ENCODE measurements around the gene NIPAL3. TPM values are rescaled to one million over a fixed set of nuclear protein-coding genes. Genes with fewer than 3 reads are reported as not detected.
"Not testable (repeated sequence)": the region's sequence is repeated elsewhere in the genome, so short reads cannot be mapped to it uniquely, and the experiment has no call there.

The NIPAL3 gene
- total RNA-seq, 1 donor from 2014 or later, result 29.3 TPM

DNA sequence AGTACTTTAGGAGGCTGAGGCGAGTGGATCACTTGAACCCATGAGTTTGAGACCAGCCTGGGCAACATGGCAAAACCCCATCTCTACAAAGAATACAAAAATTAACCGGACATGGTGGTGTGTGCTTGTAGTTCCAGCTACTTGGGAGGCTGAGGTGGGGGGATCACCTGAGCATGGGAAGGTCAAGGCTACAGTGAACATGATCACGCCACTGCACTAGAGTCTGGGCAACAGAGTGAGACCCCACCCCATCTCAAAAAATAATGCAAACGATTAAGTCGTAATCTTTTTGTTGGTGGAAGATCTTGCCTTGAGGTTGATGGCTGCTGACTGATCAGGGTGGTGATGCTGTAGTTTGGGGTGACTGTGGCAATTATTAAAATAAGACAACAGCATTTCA is 93.3 kb downstream of the NIPAL3 start:
- DNase-seq (ENCODE audit: low spot score), result no peak
- H3K4me1 Mint-ChIP-seq (ENCODE audit: low read depth), result peaks cover 7% of the 10 kb centered on the region
- TF ChIP-seq, protein P1, sequence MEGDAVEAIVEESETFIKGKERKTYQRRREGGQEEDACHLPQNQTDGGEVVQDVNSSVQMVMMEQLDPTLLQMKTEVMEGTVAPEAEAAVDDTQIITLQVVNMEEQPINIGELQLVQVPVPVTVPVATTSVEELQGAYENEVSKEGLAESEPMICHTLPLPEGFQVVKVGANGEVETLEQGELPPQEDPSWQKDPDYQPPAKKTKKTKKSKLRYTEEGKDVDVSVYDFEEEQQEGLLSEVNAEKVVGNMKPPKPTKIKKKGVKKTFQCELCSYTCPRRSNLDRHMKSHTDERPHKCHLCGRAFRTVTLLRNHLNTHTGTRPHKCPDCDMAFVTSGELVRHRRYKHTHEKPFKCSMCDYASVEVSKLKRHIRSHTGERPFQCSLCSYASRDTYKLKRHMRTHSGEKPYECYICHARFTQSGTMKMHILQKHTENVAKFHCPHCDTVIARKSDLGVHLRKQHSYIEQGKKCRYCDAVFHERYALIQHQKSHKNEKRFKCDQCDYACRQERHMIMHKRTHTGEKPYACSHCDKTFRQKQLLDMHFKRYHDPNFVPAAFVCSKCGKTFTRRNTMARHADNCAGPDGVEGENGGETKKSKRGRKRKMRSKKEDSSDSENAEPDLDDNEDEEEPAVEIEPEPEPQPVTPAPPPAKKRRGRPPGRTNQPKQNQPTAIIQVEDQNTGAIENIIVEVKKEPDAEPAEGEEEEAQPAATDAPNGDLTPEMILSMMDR (IDR thresholded peaks at IDR 0.05), result no peak
- H3K36me3 Mint-ChIP-seq (ENCODE audit: low read depth), result peaks cover 5% of the 10 kb centered on the region
- H3K27ac Mint-ChIP-seq (ENCODE audit: unreplicated experiment), result no peak overlapping the region
- H3K4me3 Mint-ChIP-seq (ENCODE audit: unreplicated experiment), result no peak overlapping the region
- H3K9me3 Mint-ChIP-seq (ENCODE audit: low read depth), result peaks cover 5% of the 10 kb centered on the region
- H3K27me3 Mint-ChIP-seq (ENCODE audit: low read depth), result no peaks in the 10 kb centered on the region

DNA sequence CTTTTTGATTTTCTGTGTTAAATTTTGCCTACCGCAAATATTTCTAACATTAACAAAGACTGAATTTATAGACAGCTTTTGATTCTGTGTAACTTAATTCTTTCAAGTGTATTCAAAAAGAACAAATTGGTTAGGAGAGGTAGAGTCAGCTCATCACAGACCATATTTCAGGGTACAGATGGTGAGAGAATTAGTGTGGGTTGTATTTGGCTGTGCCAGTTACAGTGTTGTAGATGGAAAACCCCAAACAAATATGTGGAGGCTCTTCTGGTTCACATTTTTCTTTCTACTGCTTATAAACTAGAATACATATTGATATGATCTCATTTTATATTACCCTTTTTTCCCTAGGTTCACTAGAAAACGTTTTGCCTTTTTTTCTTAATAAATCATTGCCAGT is 98.1 kb downstream of the NIPAL3 start:
- peaks cover 7% of the 10 kb centered on the region for H3K36me3 Mint-ChIP-seq (ENCODE audit: low read depth)
- no peak overlapping the region for H3K4me3 Mint-ChIP-seq (ENCODE audit: unreplicated experiment)
- no peaks in the 10 kb centered on the region for H3K27me3 Mint-ChIP-seq (ENCODE audit: low read depth)
- peaks cover 5% of the 10 kb centered on the region for H3K9me3 Mint-ChIP-seq (ENCODE audit: low read depth)
- TF ChIP-seq, protein P1 (IDR thresholded peaks at IDR 0.05), result no peak
- H3K4me1 Mint-ChIP-seq (ENCODE audit: low read depth), result peaks cover 12% of the 10 kb centered on the region
- no peak for DNase-seq (ENCODE audit: low spot score)
- no peak overlapping the region for H3K27ac Mint-ChIP-seq (ENCODE audit: unreplicated experiment)

DNA sequence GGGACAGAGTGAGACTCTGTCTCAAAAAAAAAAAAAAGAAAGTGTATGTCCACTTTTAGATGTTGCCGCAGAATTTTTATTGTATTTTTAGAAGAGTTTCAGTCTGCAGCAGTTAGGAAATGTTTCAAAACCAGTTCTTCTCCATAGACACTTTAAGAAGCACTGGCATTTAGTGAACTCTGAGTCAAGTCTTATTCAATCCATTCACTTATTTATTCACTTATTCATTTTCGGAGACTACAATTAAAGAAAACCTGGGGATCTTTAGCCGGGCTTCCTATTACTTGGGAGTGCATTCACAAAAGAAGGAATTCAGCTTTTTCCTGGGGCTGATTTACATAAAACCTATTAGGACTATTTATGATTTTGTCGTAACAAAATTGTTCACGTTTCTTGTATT is 99.3 kb downstream of the NIPAL3 start:
- DNase-seq (ENCODE audit: low spot score), result no peak
- no peaks in the 10 kb centered on the region for H3K27me3 Mint-ChIP-seq (ENCODE audit: low read depth)
- H3K27ac Mint-ChIP-seq (ENCODE audit: unreplicated experiment), result no peak overlapping the region
- peaks cover 4% of the 10 kb centered on the region for H3K36me3 Mint-ChIP-seq (ENCODE audit: low read depth)
- H3K4me1 Mint-ChIP-seq (ENCODE audit: low read depth), result peaks cover 12% of the 10 kb centered on the region
- H3K4me3 Mint-ChIP-seq (ENCODE audit: unreplicated experiment), result no peak overlapping the region
- no peaks in the 10 kb centered on the region for H3K9me3 Mint-ChIP-seq (ENCODE audit: low read depth)
- TF ChIP-seq, protein P1 (IDR thresholded peaks at IDR 0.05), result no peak

DNA sequence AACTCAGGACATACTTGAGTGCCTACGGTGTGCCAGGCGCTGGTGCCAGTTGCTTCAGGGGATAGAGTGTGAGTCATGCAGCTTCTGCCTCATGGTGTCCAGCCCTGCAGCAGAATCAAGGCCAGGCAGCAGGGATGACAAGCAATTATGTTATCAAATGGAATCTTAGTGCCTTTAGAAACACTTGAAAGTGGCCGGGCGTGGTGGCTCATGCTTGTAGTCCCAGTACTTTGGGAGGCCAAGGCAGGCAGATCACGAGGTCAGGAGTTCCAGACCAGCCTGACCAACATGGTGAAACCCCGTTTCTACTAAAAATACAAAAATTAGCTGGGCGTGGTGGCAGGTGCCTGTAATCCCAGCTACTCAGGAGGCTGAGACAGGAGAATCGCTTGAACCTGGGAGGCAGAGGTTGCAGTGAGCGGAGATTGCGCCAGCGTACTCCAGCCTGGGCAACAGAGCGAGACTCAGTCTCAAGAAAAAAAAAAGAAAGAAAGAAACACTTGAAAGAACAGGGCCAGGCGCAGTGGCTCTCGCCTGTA is 100.1 kb downstream of the NIPAL3 start:
- not testable (repeated sequence) for H3K9me3 Mint-ChIP-seq (ENCODE audit: low read depth); DNase-seq (ENCODE audit: low spot score); H3K27me3 Mint-ChIP-seq (ENCODE audit: low read depth); H3K4me3 Mint-ChIP-seq (ENCODE audit: unreplicated experiment); H3K36me3 Mint-ChIP-seq (ENCODE audit: low read depth)
- Mint-ChIP-seq H3K4me1 (ENCODE audit: low read depth) (peaks cover 12% of the 10 kb centered on the region), H3K27ac (ENCODE audit: unreplicated experiment) (peak overlapping the region; percentile 52)

DNA sequence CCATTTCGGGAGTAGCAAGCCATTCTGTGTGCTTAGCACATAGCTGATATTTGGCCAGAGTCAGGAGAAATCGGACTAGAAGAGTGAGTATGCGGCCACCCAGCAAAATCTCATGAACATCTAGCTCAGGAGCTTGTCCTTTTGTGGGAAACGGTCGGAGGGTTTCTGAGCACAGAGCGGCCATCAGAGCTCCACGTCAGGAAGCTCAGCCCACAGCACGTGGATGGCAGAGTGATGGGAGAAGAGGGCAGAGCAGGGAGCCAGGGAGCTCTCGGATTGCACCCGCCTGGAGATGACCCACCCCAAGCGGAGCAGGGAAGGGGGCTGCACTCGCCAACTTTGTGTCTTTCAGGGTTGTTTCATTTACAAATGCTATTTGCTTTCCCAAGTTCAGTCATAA is 100.9 kb downstream of the NIPAL3 start:
- TF ChIP-seq, protein P1 (IDR thresholded peaks at IDR 0.05), result no peak
- Mint-ChIP-seq H3K36me3 (ENCODE audit: low read depth) (peaks cover 7% of the 10 kb centered on the region), H3K9me3 (ENCODE audit: low read depth) (peaks cover 4% of the 10 kb centered on the region), H3K27me3 (ENCODE audit: low read depth) (no peaks in the 10 kb centered on the region), H3K4me3 (ENCODE audit: unreplicated experiment) (no peak overlapping the region), H3K27ac (ENCODE audit: unreplicated experiment) (no peak overlapping the region), H3K4me1 (ENCODE audit: low read depth) (peaks cover 12% of the 10 kb centered on the region)
- DNase-seq (ENCODE audit: low spot score), result no peak

DNA sequence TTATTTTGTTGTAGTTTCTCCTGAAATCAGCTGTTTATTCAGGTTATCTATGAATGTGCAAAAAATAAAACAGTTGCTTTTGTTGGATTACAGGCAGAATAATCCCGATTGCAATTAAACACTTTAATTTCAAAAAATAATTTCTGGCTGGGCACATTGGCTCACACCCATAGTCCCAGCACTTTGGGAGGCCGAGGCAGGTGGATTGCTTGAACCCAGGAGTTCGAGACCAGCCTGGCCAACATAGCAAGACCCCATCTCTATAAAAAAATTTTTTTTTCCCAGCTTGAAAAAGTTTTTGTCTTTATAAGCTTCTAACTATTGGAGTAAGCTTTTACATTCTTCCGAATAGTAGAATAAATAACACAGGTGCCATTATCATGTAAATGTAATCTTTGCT is 102.3 kb downstream of the NIPAL3 start:
- peaks cover 7% of the 10 kb centered on the region for H3K36me3 Mint-ChIP-seq (ENCODE audit: low read depth)
- H3K27ac Mint-ChIP-seq (ENCODE audit: unreplicated experiment), result no peak overlapping the region
- H3K27me3 Mint-ChIP-seq (ENCODE audit: low read depth), result no peaks in the 10 kb centered on the region
- TF ChIP-seq, protein P1 (IDR thresholded peaks at IDR 0.05), result no peak
- no peak for DNase-seq (ENCODE audit: low spot score)
- peaks cover 12% of the 10 kb centered on the region for H3K4me1 Mint-ChIP-seq (ENCODE audit: low read depth)
- H3K9me3 Mint-ChIP-seq (ENCODE audit: low read depth), result peaks cover 4% of the 10 kb centered on the region
- no peak overlapping the region for H3K4me3 Mint-ChIP-seq (ENCODE audit: unreplicated experiment)

DNA sequence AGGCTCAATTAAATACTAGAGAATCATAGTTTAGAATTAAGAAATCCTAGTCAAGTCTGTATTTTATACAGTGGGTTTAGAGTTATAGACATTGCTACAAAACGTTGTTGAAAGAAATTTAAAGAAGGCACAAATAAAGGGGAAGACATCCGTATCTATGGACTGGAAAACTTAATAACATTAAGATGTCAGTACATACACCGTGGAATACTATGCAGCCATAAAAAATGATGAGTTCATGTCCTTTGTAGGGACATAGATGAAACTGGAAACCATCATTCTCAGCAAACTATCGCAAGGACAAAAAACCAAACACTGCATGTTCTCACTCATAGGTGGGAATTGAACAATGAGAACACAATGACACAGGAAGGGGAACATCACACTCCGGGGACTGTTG is 104.7 kb downstream of the NIPAL3 start:
- not testable (repeated sequence) for H3K9me3 Mint-ChIP-seq (ENCODE audit: low read depth); H3K4me3 Mint-ChIP-seq (ENCODE audit: unreplicated experiment); H3K27ac Mint-ChIP-seq (ENCODE audit: unreplicated experiment); DNase-seq (ENCODE audit: low spot score); H3K27me3 Mint-ChIP-seq (ENCODE audit: low read depth); H3K36me3 Mint-ChIP-seq (ENCODE audit: low read depth); H3K4me1 Mint-ChIP-seq (ENCODE audit: low read depth)

Measured in chondrocyte (in vitro differentiated cells).